OCI-LY7 (cell line): ENCODE measurements around the gene NKX2-2. TPM values are rescaled to one million over a fixed set of nuclear protein-coding genes. Genes with fewer than 3 reads are reported as not detected.

ENCODE experiments used
- Bru-seq: library from RNA; stranded (reverse); fragments of 400-500 nt; gene quantifications from one replicate; lab custom pipeline; 2021; lab: Mats Ljungman, UMichigan
- BruChase-seq, 2 experiments: library from RNA; stranded (reverse); fragments of 400-500 nt; gene quantifications; one replicate each; lab custom pipeline; 2021; lab: Mats Ljungman, UMichigan
- BruUV-seq: library from RNA; stranded (reverse); fragments of 400-500 nt; replicated peaks from 2 replicates; lab custom pipeline; 2021; lab: Mats Ljungman, UMichigan
- CTCF ChIA-PET: fragments of 300-600 bp; sonication (Branson Sonifier 250); formaldehyde crosslinking; loops from one replicate; lab custom pipeline; 2022; ENCODE audit warnings: antibody characterized with exemption; ENCODE audit not compliant: unreplicated experiment; lab: Charles Lee
- POLR2A ChIA-PET: fragments of 300-600 bp; sonication (Branson Sonifier 250); formaldehyde crosslinking; loops from one replicate; lab custom pipeline; 2022; ENCODE audit warnings: antibody characterized with exemption; lab: Charles Lee
- DNase-seq: peaks from one replicate; pipeline ENCODE4 v3.0.0-alpha.2; 2015; ENCODE audit warnings: low spot score
- H2AFZ ChIP-seq: fragments of 200-600 bp; sonication (generic), shearing (Covaris generic); 2 replicates; pipeline ENCODE4 v1.6.1; 2014; ENCODE audit warnings: mild to moderate bottlenecking, antibody characterized with exemption, low read length, moderate library complexity
- H3K27ac ChIP-seq: fragments of 200-600 bp; sonication (generic); 2 replicates; pipeline ENCODE4 v1.5.1; 2014; ENCODE audit warnings: mixed run types, low read depth, mild to moderate bottlenecking, moderate library complexity, low read length, inconsistent platforms; ENCODE audit not compliant: poor library complexity, severe bottlenecking
- H3K36me3 ChIP-seq: fragments of 200-600 bp; sonication (generic); 2 replicates; pipeline ENCODE4 v1.6.1; 2014; ENCODE audit warnings: mild to moderate bottlenecking, antibody characterized with exemption, low read length, moderate library complexity, mixed read lengths; ENCODE audit not compliant: insufficient read depth
- H3K4me1 ChIP-seq: fragments of 200-600 bp; sonication (generic); 2 replicates; pipeline ENCODE4 v1.5.1; 2014; ENCODE audit warnings: mild to moderate bottlenecking, low read length; ENCODE audit not compliant: insufficient read depth, poor library complexity, severe bottlenecking
- H3K4me2 ChIP-seq: fragments of 200-600 bp; sonication (generic); 2 replicates; pipeline ENCODE4 v1.6.1; 2014; ENCODE audit warnings: mild to moderate bottlenecking, low read length
- H3K4me3 ChIP-seq: fragments of 200-600 bp; sonication (generic); 2 replicates; pipeline ENCODE4 v1.5.1; 2014; ENCODE audit warnings: mild to moderate bottlenecking, low read depth, low read length; ENCODE audit not compliant: poor library complexity, severe bottlenecking
- H3K79me2 ChIP-seq: fragments of 200-600 bp; sonication (generic); 2 replicates; pipeline ENCODE4 v1.6.1; 2016; ENCODE audit warnings: low read depth, mild to moderate bottlenecking, low read length, moderate library complexity, mixed read lengths; ENCODE audit not compliant: insufficient read depth
- H3K9me2 ChIP-seq: fragments of 200-600 bp; sonication (generic); 2 replicates; pipeline ENCODE4 v1.6.1; 2016; ENCODE audit warnings: mild to moderate bottlenecking, low read length, mixed read lengths; ENCODE audit not compliant: insufficient read depth
- H3K9me3 ChIP-seq: fragments of 200-600 bp; sonication (generic); 2 replicates; pipeline ENCODE4 v1.6.1; 2014; ENCODE audit warnings: mild to moderate bottlenecking, mixed run types, low read length, mixed read lengths
- H4K20me1 ChIP-seq: fragments of 200-600 bp; sonication (generic); 2 replicates; pipeline ENCODE4 v1.6.1; 2014; ENCODE audit warnings: mild to moderate bottlenecking, antibody characterized with exemption, low read length, moderate library complexity, mixed read lengths; ENCODE audit not compliant: insufficient read depth
- EZH2phosphoT487 ChIP-seq: fragments of 200-600 bp; sonication (generic); IDR thresholded peaks from 2 replicates; pipeline ENCODE4 v1.6.1; 2018; ENCODE audit warnings: low read depth, borderline replicate concordance, mild to moderate bottlenecking, mixed run types, antibody characterized with exemption, low read length, moderate library complexity, mixed read lengths
- intact Hi-C: fragments of 100-400 bp; cut with micrococcal nuclease; formaldehyde crosslinking; loops from one replicate; pipeline ENCODE4 v1.10.0; 2022; ENCODE audit not compliant: unreplicated experiment
- long read RNA-seq: library from polyadenylated mRNA; stranded (forward); transcript quantifications from one replicate; pipeline ENCODE4 v2.0.0, GENCODE V29; 2022
- total RNA-seq, 2 experiments: library from RNA; depleted of rRNA in 1 of 2; stranded (reverse); fragments of >200 nt in 1 of 2; shearing (Covaris generic) in 1 of 2; gene quantifications; 2 replicates each; pipeline ENCODE4 v1.2.3, GENCODE V29; 2014 to 2022
- TF ChIP-seq, protein P1 (sequence below): fragments of 200-600 bp; sonication (generic); conservative IDR thresholded peaks from 2 replicates; pipeline ENCODE4 v1.5.1; 2014; ENCODE audit warnings: mild to moderate bottlenecking, antibody characterized with exemption, low read length, moderate library complexity, mixed read lengths

The NKX2-2 gene
- total RNA-seq (2014; rRNA removed; shearing (Covaris generic)) (not detected in 2 replicates), total RNA-seq (2022) (not detected in 2 replicates), Bru-seq, nascent RNA (not detected), BruChase-seq, experiment 1, labeled RNA remaining after a 6-hour chase (not detected), BruChase-seq, experiment 2, labeled RNA remaining after a 2-hour chase (not detected)
- long read RNA-seq = 0 reads

GRCh38 chr20:21513881-21514540 lies at the start of gene NKX2-2:
Gene NKX2-2 (minus strand): TSS chr20:21514064. CDS start chr20:21513669, 395 bp downstream.
- Histone ChIP-seq H3K9me2 (no peaks in the 10 kb centered on the region), H3K36me3 (no peaks in the 10 kb centered on the region), H4K20me1 (no peaks in the 10 kb centered on the region), H3K4me1 (no peaks in the 10 kb centered on the region), H3K9me3 (no peaks in the 10 kb centered on the region), H2AFZ (no peak within 1 kb of the TSS), H3K79me2 (no peaks in the 10 kb centered on the region), H3K27ac (no peak within 1 kb of the TSS), H3K4me2 (no peak within 1 kb of the TSS), H3K4me3 (no peak within 1 kb of the TSS)
- no TSS peak for BruUV-seq
- ChIA-PET POLR2A (interaction anchor here (0.6 kb wide), 1 partner anchor 263 kb away, joined by 3 read pairs; no protein-coding TSS in a partner anchor), CTCF (no interaction called here)
- no peak for DNase-seq
- intact Hi-C loops = no loop called here
- TF ChIP-seq, protein P1, sequence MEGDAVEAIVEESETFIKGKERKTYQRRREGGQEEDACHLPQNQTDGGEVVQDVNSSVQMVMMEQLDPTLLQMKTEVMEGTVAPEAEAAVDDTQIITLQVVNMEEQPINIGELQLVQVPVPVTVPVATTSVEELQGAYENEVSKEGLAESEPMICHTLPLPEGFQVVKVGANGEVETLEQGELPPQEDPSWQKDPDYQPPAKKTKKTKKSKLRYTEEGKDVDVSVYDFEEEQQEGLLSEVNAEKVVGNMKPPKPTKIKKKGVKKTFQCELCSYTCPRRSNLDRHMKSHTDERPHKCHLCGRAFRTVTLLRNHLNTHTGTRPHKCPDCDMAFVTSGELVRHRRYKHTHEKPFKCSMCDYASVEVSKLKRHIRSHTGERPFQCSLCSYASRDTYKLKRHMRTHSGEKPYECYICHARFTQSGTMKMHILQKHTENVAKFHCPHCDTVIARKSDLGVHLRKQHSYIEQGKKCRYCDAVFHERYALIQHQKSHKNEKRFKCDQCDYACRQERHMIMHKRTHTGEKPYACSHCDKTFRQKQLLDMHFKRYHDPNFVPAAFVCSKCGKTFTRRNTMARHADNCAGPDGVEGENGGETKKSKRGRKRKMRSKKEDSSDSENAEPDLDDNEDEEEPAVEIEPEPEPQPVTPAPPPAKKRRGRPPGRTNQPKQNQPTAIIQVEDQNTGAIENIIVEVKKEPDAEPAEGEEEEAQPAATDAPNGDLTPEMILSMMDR = no peak
- no peak for TF ChIP-seq EZH2phosphoT487

- TF ChIP-seq, protein P1 = no peak
- TF ChIP-seq EZH2phosphoT487 = no peak
- Histone ChIP-seq H3K4me3 (no peak overlapping the region), H2AFZ (peak overlapping the region; percentile 53; the same call in 1 of the 2 replicates), H3K4me2 (no peak overlapping the region), H3K9me3 (no peaks in the 10 kb centered on the region), H3K9me2 (no peaks in the 10 kb centered on the region), H4K20me1 (no peaks in the 10 kb centered on the region), H3K27ac (no peak overlapping the region), H3K36me3 (no peaks in the 10 kb centered on the region), H3K79me2 (no peaks in the 10 kb centered on the region), H3K4me1 (peaks cover 6% of the 10 kb centered on the region)
- ChIA-PET CTCF (no interaction called here), POLR2A (interaction anchor here (0.6 kb wide), 4 partner anchors 10 to 600 kb away, joined by 3 to 4 read pairs (median 4); no protein-coding TSS in a partner anchor)
- no TSS peak for BruUV-seq
- peak; percentile 36 for DNase-seq
- intact Hi-C loops = no loop called here
Observed at GRCh38 chr20:21562656-21563055, 48.8 kb upstream of the NKX2-2 start.

DNA sequence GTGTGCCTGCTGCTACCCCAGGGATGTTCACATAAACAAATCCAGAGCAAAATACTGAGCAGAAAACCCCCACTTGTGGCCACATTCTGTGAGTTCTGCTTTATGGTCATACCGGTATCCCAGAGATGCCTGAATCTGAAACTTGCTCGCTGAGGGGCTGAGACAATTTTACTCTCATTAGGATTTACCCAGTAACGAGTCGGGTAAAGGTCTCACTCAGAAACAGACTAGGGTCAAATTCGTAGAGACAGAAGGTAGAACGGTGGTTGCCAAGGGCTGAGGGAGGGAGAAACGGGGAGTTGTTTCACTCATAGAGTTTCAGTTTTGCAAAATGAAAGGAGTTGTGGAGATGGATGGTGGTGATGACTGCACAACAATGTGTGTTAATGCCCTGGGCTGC lies 45.4 kb upstream of the NKX2-2 start:
- TF ChIP-seq, protein P1 = no peak
- no peak for TF ChIP-seq EZH2phosphoT487
- no peak overlapping the region for H3K4me3 ChIP-seq
- H3K9me3 ChIP-seq = no peaks in the 10 kb centered on the region
- H3K36me3 ChIP-seq = no peaks in the 10 kb centered on the region
- no peaks in the 10 kb centered on the region for H4K20me1 ChIP-seq
- no peak overlapping the region for H3K27ac ChIP-seq
- no peaks in the 10 kb centered on the region for H3K79me2 ChIP-seq
- intact Hi-C loops = no loop called here
- no peak for DNase-seq
- CTCF ChIA-PET = no interaction called here
- no peak overlapping the region; the same call in 1 of the 2 replicates for H2AFZ ChIP-seq
- POLR2A ChIA-PET = no interaction called here
- peak overlapping the region; percentile 34; the same call in 1 of the 2 replicates for H3K4me2 ChIP-seq
- H3K9me2 ChIP-seq = no peaks in the 10 kb centered on the region
- BruUV-seq = no TSS peak
- H3K4me1 ChIP-seq = peaks cover 6% of the 10 kb centered on the region
